ENCODE results near the gene KMT5C.

The KMT5C gene

DNA sequence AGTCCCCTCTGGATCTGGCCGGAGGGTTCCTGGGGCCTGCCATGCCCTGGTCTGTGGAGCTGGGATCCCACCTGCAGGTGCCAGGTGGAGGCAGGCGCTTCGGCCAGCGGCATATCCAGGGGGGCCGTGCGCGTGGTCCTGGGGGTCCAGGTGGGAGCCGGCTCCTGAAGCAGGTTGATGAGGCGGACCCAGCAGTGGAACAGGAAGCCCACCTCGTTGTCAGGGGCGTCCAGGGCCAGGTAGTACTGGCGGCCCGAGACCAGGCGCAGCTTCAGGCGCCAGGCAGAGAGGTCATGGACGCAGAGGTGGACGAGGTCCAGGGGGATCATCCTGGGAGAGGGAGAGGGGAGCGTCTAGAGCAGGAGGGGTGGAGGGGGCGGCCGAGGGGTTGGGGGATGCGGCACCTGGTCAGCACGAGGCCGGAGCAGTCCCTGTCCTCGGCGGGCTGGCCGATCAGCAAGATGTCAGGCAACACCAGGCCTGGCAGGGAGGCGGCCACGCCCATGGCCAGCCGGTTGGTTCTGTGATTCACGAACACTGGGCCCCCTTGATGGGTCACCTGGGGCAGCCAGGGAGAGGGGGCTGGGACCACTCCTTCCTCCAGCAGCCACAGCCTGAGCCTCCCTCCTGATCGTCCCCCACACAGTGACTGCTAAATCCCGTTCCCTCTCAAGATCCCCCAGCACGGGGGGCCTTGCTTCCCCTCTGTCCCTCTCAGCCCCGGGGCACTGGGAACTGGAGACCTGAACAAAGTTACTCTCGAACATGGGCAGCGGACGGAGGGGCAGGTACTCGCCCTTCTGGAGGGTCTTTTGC, 22.7 kb downstream of the KMT5C start:
- intact Hi-C loops (cut with DNase I), result no loop called here

DNA sequence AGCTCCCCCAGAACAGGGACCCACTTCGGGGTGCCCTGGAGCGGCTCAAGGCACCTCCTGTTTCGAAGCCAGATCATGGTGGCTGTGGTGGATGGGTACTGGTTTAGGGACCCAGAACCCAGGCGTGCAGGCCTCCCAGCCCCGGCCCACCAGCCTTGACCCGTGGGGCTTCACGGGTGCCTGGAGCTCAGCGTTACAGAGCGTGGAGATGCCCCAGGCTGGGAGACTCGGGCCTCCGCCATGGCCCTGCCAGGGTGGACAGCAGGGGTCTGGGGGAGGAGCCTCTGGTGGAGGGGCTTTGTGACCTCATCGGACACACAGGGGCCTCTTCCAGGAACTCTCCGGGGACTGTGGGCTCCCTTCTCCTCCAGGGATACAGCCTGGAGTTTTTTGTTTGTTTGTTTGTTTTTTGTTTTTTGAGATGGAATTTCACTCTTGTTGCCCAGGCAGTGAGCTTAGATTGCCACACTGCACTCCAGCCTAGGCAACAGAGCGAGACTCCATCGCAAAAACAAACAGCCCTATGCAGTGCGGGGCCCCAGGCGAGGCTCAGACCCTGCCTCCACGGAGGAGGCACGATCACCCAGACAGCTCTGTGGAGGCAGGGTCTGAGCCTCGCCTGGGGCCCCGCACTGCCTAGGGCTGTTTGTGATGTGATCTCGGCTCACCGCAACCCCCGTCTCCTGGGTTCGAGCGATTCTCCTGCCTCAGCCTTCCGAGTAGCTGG, 23.5 kb downstream of the KMT5C start, which contains the start of gene GARIN5B:
Gene GARIN5B (minus strand): TSS at position 271 of the 727 bp plus-strand sequence. CDS start 194 bp downstream, at position 77.
- no peak for DNase-seq
- intact Hi-C loops (cut with DNase I), result no loop called here

More for the DNA sequence above, 22.7 kb downstream of the KMT5C start:
- no peak for DNase-seq

DNA sequence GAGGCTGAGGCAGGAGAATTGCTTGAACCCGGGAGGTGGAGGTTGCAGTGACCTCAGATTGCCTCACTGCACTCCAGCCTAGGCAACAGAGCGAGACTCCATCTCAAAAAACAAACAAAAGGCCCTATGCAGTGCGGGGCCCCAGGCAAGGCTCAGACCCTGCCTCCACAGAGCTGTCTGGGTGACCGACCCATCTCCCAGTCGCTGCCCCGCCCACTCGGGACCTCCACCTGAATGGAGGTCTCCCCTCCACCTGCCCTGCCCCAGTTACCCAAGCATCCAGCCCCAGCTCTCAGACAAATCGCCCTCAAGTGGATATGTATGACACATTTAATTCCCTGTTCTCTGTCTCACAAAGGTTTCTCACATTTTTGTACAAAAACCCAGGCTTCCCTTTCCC, 25.6 kb downstream of the KMT5C start:
- DNase-seq, result no peak
- intact Hi-C loops (cut with DNase I), result no loop called here

DNA sequence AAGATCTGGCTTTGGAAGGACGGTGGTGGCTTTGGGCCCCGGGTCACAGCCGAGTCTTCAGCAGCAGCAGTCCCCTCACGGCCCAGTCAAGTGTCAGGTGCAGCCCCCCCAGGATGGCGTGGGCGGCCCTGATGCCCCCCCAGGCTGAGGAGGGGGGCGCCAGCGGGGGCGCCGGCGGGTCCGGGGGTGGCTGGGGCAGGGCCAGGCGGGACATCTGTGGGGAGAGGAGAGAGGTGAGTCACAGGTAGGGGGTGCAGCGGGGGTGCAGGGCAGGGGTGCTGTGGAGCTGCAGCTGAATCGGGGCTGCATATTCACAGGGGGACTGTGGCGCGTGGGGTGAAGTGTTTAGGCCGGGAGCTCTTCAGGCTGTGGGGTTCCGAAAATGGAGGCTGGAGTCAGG, 26.3 kb downstream of the KMT5C start:
- DNase-seq, result no peak
- intact Hi-C loops (cut with DNase I), result no loop called here

DNA sequence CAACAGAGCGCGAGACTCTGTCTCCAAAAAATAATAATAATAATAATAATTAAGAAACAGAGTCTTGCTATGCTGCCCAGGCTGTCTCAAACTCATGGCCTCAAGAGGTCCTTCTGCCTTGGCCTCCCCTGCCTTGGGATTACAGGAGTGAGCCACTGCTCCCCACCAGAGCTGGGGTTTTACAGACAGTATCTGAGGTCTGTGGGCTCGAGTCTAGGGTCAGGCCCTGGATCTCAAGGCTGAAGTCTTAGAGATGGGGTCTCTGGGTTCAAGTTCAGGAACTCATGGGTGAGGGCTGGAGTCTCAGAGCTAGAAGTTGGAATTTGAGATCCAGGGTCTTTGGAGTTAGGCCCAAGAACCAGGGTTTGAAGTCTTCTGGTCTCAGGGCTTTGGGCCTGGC, 27.1 kb downstream of the KMT5C start:
- intact Hi-C loops (cut with DNase I), result no loop called here

DNA sequence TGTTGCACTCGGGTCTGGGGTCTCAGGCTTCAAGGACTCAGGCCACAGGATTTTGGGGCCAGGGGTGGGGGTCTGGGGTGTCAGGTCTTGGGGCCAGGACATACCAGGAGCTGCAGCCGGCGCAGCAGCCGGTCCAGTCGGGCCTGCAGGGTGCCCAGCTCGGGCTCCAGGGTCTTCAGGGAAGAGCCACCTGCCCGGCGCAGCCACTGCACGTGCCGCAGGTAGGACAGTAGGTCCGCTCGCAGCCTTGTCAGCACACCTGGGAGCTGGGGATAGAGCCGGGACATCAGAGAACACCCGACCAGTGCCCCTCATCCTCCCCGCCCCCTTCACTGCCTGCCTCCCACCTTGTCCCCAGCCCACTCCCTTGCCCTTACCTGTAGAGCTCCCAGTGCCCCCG, 28.4 kb downstream of the KMT5C start:
- no peak for DNase-seq
- intact Hi-C loops (cut with DNase I), result no loop called here

More for the DNA sequence above, 27.1 kb downstream of the KMT5C start:
- no peak for DNase-seq

DNA sequence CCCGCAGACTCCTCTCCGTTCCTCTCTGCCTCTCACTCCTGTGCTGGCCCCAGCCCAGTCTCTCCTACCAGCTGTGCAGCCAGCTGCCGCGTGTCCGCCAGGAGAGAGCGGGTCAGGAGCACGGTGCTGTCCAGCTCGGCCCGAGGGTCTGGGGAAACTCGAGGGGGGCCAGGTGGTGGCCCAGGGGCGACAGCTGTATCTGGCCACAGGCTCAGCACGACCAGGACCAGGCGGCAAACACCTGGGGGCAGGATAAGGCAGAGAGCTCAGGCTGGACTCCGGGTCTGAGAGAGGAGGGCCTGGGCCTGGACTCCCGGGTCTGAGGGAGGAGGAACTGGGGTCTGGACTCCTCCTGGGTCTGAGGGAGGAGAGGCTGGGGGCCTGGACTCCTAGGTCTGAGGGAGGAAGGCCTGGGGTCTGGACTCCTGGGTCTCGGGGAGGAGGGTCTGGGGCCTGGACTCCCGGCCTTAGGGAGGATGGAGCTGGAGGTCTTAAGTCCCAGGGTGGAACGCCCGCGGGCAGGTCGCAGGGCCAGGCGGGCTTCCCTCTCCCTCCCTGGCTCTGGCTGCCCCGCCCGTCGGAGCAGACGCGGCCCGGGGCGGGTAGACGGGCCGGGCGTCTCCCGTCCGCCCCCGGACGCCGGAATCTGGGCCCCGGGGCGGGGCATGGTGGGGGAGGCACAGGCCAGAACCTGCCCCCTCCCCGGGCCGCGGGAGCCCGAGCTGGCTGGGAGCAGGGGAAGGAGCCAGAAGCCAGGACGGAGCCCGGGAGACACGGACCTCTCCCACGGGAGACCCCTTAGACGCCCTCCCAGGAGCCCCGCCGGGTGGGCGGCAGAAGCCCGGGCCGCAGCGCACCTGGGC, 29.3 kb downstream of the KMT5C start:
- no peak for DNase-seq
- intact Hi-C loops (cut with DNase I), result no loop called here

DNA sequence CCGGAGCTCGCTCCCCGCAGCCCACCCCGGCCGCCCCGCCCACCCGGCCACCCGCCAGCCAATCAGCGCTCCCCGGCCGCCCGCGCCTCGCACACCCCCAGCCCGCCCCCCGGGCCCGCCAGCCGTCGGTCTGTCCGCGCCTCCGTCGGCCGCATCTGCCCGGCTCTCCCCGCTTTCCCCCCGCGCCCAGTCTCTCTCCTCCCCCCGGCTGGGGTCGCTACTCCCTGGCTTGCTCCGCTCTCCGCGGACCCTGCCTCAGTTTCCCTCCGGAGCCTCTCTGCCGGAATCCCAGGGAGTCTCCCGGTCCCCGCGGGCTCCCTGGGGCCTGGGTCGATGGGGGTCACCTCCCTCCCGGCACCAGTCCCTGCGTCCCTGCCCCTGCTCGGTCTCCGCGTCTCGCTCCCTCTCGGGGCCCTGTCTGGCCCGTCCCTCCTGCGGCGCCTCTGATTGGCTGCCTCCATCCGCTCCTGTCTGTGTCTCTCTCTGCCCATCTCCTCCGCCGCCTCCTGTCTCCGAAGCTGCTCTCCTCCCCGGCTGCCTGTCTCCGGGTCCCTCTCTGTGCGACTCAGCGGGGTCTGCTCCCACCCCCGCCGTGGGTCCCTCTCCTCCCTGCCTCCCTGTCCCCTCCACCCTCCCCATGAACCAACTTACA, 30.1 kb downstream of the KMT5C start:
- DNase-seq, result peak in 1 of 10 donors; percentile 71
- intact Hi-C loops (cut with DNase I), result no loop called here

DNA sequence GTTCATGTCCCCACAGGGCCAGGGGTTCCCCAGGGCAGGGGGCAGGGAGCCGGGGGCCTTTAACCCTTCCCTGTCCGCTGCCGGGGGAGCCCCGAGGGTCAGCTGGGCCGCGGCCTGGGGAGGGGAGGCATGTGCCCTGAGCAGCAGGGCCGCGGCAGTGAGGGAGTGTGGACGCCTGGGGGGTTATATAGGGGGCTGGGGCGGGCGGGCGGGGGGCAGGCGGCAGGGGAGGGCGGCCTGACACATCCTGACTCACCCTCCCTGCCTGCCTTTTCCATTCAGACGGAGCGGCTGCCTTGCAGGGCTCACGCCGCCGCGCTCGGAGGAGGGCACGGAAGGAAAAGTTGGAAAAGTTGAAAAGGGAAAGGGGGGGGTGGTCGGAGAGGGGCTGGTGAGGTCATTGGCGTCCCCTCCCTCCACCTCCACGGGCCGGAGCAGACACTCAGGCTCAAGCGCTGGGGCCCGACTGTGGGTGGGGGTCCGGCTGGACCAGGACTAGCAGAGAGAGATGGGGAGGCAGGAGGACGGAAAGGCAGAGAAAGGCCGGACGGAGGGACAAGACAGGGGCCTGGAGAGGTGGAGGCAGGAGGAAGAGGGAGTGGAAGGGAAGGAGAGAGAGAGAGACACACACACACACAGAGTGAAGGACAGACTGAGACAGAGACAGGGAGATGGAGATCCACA, 30.8 kb downstream of the KMT5C start, which contains the start of gene IL11:
Gene IL11 (minus strand): TSS at position 159 of the 684 bp plus-strand sequence. CDS start 153 bp downstream, at position 6.
- intact Hi-C loops (cut with DNase I), result no loop called here
- DNase-seq, result no peak

DNA sequence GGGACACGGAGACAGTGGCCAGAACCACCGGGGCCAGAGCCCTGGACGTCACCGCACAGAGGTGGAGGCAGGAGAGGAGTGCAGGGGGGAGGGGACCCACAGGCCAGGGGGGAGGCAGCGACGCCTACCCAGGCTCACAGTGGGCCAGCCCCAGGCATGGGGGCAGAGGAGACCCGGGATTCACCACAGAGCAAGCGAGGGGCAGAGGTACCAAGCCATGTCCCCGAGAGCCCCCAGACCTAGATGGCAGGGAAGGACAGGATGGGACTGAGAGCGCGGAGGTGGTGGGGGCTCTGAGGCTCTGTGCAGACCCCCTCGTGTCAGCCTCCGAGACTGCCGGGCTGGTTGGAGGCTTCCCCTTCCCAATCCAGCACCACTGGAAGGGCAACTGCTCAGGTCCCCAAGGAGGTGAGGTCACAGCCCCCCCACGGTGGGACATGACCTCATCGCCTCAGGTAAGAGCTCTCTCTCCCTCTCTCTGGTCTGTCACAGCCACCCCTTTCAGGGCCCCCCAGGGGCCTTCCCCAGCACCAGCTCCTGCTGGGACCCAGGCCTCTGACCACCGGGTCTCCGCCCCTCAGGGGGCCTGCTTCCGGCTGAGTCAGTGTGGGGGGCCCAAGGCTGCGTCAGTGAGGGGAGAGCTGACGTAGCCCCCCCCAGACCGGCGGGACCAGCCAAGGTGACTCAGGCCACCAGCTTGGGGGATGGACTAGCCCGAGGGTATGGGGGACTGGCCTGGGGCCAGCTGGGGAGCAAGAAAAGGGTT, 32.8 kb downstream of the KMT5C start:
- DNase-seq, result no peak
- intact Hi-C loops (cut with DNase I), result no loop called here

DNA sequence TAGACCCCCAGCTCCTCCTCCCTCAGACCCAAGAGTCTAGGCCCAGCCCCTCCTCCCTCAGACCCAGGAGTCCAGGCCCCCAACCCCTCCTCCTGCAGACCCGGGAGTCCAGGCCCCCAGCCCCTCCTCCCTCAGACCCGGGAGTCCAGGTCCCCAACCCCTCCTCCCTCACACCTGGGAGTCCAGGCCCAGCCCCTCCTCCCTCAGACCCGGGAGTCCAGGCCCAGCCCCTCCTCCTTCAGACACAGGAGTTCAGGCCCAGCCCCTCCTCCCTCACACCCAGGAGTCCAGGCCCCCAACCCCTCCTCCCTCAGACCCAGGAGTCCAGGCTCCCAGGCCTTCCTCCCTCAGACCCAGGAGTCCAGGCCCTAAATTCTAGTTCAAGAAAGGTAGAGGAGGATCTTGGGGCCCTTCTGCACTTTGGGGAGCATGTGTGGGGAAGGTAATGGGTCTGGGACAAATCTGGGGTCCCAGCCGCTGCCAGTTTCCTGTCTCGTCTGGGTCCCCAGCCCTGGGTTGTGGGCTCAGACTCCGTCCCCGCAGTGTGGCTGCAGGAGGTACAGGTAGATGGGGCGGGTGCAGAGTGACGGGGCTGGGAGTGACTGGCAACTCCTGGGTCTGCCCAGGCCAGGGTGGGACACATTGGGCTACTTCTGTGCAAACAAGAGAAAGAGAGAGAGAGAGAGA, 33.8 kb downstream of the KMT5C start:
- intact Hi-C loops (cut with DNase I), result no loop called here
- no peak for DNase-seq

DNA sequence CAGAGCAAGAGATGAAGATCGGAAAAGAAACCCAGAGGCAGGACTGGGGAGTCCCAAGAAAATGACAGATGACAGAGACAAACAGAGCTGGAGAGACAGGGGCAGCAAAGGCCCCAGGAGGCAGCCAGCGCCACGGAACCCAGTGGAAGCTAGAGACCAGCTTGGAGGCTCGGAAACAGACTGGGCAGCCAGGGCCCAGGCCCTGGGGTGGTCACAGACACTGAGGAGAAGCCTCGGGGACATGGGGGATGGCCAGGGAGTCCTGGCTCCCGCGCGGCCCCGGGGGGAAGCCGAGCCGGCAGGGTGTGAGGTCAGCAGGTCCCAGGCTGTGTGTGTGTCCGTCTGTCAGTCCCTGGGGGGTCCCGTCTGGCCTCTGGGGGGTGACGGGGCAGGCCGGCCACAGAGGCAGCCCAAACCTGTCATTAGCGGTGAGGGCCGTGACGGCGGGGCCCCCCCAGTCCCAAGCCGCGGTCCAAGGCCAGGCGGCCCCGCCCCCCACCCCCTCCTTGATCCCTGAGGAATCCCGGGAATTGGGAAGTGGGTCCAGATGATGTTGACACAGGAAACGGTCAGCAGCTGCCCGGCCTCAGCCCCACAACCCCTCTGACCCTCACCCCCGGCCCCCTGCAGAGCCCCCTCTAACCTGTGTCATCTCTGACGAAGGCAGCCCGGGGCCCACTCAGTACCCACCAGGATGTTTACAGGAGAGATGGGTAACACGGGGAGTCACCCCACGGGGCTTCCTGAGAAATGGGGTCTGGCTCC, 34.5 kb downstream of the KMT5C start:
- intact Hi-C loops (cut with DNase I), result no loop called here
- DNase-seq, result no peak

DNA sequence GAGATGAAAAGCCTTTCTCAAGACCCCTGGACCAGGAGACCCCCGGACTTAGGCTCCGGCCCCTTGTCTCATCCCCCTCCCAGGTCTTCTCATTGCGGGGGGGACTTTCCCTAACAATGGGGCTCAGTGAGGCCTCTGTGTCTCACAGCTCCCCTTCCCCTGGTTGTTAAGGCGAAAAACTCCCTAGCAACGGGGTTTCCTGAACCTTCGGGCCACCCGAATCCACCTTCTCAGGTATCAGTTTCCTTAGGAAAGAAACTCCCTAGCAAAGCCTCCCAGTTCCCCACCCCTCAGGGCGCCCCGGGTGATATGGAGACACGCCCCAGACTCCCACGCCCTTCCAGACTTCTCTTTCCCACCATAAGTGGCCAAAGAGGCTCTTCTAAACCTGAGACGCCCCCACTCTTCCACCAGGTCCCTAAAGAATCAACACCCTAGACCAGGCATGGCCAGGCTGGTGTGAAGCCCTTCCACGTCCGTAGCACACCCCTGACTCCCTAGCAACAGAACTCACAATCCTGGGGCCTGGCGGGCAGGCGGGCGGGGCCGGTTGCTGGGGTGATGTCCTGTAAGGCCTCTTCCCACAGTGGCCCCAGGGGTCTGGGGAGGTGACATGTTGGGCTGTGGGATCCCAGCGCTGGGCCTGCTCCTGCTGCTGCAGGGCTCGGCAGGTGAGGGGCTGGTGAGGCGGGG, 36.7 kb downstream of the KMT5C start, which contains the start of gene TMEM190:
Gene TMEM190 (plus strand): TSS at position 586 of the 693 bp plus-strand sequence. CDS start 28 bp downstream, at position 614.
- intact Hi-C loops (cut with DNase I), result no loop called here
- DNase-seq, result peak in 1 of 10 donors; percentile 77

DNA sequence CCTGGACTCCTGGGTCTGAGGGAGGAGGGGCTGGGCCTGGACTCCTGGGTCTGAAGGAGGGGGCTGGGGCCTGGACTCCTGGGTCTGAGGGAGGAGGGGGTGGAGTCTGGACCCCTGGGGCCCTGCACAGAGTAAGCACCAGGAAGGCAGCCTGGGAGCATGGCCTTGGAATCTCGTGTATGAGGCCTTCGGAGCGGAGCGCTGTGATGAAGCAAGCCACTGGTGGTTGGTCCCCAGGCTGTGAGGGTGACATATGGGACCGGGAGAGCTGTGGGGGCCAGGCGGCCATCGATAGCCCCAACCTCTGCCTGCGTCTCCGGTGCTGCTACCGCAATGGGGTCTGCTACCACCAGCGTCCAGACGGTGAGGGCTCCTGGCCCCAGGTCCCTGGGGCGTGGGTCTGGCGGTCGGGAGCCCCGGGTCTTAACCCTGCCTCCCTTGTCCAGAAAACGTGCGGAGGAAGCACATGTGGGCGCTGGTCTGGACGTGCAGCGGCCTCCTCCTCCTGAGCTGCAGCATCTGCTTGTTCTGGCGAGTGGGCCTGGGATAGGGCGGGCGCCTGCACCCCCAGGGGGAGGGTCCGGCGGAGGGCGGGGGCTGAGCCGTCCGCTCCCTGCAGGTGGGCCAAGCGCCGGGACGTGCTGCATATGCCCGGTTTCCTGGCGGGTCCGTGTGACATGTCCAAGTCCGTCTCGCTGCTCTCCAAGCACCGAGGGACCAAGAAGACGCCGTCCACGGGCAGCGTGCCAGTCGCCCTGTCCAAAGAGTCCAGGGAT, 37.9 kb downstream of the KMT5C start:
- DNase-seq, result no peak
- intact Hi-C loops (cut with DNase I), result no loop called here

DNA sequence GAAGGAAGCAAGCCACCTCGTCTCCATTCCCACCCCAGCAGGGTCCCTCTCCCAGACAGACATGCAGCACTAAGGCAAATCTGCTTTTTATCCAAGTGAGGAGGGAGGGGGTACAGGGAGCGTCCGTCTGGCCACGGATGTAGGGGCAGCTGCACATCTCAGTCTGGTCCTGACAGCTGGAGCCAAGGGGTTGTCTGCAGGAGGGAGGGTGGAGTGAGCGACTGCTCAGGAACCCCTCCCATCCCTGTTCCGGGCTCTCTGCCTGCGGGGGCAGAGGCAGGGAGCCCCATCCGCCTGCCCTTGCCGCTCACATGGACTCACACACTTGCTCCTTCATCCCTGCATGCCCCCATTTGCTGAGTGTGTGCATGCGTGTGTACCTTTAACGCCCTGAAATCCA, 39.5 kb downstream of the KMT5C start:
- DNase-seq, result no peak
- intact Hi-C loops (cut with DNase I), result no loop called here

DNA sequence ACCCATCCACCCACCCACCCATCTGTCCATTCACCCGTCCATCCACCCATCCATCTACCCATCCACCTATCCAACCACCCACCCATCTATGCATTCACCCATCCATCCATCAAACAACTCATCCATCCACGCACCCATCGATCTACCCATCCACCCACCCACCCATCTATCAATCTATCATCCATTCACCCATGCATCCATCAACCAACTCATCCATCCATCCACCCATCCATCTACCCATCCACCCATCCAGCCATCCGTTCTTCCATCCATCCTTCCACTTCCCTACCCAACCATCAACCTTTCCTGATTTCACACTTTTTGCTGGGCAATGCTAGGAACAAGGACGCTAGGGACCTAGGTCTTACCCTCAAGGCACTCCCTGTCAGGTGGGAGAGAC, 42.3 kb downstream of the KMT5C start:
- no peak for DNase-seq
- intact Hi-C loops (cut with DNase I), result loop anchor here (5.0 kb wide), 2 partner anchors 45 to 80 kb away; partner anchors contain the start of gene KMT5C
